Thoracic aorta (tissue), 2 donors: ENCODE measurements around the gene PPARG. TPM values are rescaled to one million over a fixed set of nuclear protein-coding genes. Genes with fewer than 3 reads are reported as not detected.
"Not testable (repeated sequence)": the region's sequence is repeated elsewhere in the genome, so short reads cannot be mapped to it uniquely, and the experiment has no call there.

Source experiments
- ATAC-seq: fragments of 150-250 bp; one replicate; pipeline ENCODE4 v1.8.0; 2017; ENCODE audit warnings: low read depth; ENCODE audit not compliant: insufficient number of reproducible peaks, low FRiP score
- DNase-seq: peaks from one replicate; pipeline ENCODE4 v3.0.0-alpha.2; 2020; ENCODE audit warnings: low spot score
- H3K27ac ChIP-seq, 2 donors: fragments of 200-600 bp; sonication (generic); 1 replicate in 1 of 2; 2 replicates in 1 of 2; pipeline ENCODE4 v1.5.1; 2016; ENCODE audit warnings: mild to moderate bottlenecking in 2 of 2, moderate library complexity in 2 of 2
- H3K27me3 ChIP-seq: fragments of 200-600 bp; sonication (generic); replicated peaks from 2 replicates; pipeline ENCODE4 v1.6.0; 2016; ENCODE audit warnings: mild to moderate bottlenecking; ENCODE audit not compliant: insufficient read depth
- H3K36me3 ChIP-seq: fragments of 200-600 bp; sonication (generic); one replicate; pipeline ENCODE4 v1.5.1; 2016
- H3K4me1 ChIP-seq, 2 donors: fragments of 200-600 bp; sonication (generic); 1 replicate in 1 of 2; 2 replicates in 1 of 2; pipeline versions ENCODE4 v1.5.1 to v1.6.0; 2016; ENCODE audit warnings: low read depth in 2 of 2, mild to moderate bottlenecking in 1 of 2; ENCODE audit not compliant: control insufficient read depth in 1 of 2
- H3K4me3 ChIP-seq: fragments of 200-600 bp; sonication (generic); 2 replicates; pipeline ENCODE4 v1.5.1; 2016; ENCODE audit warnings: mild to moderate bottlenecking
- H3K9me3 ChIP-seq: fragments of 200-600 bp; sonication (generic); 2 replicates; pipeline ENCODE4 v1.5.1; 2016
- CTCF ChIP-seq: fragments of 200-600 bp; sonication (generic); IDR thresholded peaks from one replicate; pipeline ENCODE4 v1.5.1; 2019; ENCODE audit warnings: antibody characterized with exemption
- total RNA-seq, 2 donors: library from RNA; depleted of rRNA; stranded (reverse); fragments of >200 nt; gene quantifications; one replicate each; pipeline versions ENCODE4 v1.1.0 to v1.2.3, GENCODE V29; 2016

The PPARG gene
- total RNA-seq, 2 donors from 2014 or later: 8.5 to 13.1 TPM

GRCh38 chr3:12456441-12456840, 167.6 kb downstream of the PPARG start:
- no peaks in the 10 kb centered on the region for H3K36me3 ChIP-seq
- H3K9me3 ChIP-seq: no peaks in the 10 kb centered on the region
- no peak overlapping the region for H3K27ac ChIP-seq
- no peaks in the 10 kb centered on the region for H3K4me1 ChIP-seq
- H3K4me3 ChIP-seq: no peak overlapping the region
- no peaks in the 10 kb centered on the region for H3K27me3 ChIP-seq
- no peak for TF ChIP-seq CTCF
- ATAC-seq (no peak), DNase-seq (no peak)

GRCh38 chr3:12457380-12457779, 168.5 kb downstream of the PPARG start:
- not testable (repeated sequence) for H3K9me3 ChIP-seq, H3K27ac ChIP-seq, H3K27me3 ChIP-seq, H3K36me3 ChIP-seq, H3K4me1 ChIP-seq, H3K4me3 ChIP-seq, DNase-seq, ATAC-seq

GRCh38 chr3:12458901-12459300, 170.0 kb downstream of the PPARG start:
- no peak for TF ChIP-seq CTCF
- Histone ChIP-seq H3K4me1 (no peaks in the 10 kb centered on the region), H3K27me3 (no peaks in the 10 kb centered on the region), H3K36me3 (no peaks in the 10 kb centered on the region), H3K27ac (no peak overlapping the region), H3K9me3 (no peaks in the 10 kb centered on the region), H3K4me3 (no peak overlapping the region)
- ATAC-seq (no peak), DNase-seq (no peak)

GRCh38 chr3:12460127-12460526, 171.3 kb downstream of the PPARG start:
- Histone ChIP-seq H3K4me1 (no peaks in the 10 kb centered on the region), H3K27me3 (no peaks in the 10 kb centered on the region), H3K36me3 (no peaks in the 10 kb centered on the region), H3K9me3 (no peaks in the 10 kb centered on the region), H3K27ac (no peak overlapping the region), H3K4me3 (no peak overlapping the region)
- no peak for ATAC-seq
- TF ChIP-seq CTCF: no peak
- no peak for DNase-seq

GRCh38 chr3:12461097-12461649, 172.3 kb downstream of the PPARG start:
- Histone ChIP-seq H3K27ac (no peak overlapping the region), H3K4me3 (no peak overlapping the region), H3K9me3 (no peaks in the 10 kb centered on the region), H3K27me3 (no peaks in the 10 kb centered on the region), H3K4me1 (no peaks in the 10 kb centered on the region), H3K36me3 (no peaks in the 10 kb centered on the region)
- no peak for ATAC-seq
- no peak for TF ChIP-seq CTCF
- DNase-seq: no peak
